ENCODE data around the gene LCN9. TPM values are rescaled to one million over a fixed set of nuclear protein-coding genes. Genes with fewer than 3 reads are reported as not detected.

Gene LCN9
- total RNA-seq, 1 donor from 2014 or later = not detected

DNA sequence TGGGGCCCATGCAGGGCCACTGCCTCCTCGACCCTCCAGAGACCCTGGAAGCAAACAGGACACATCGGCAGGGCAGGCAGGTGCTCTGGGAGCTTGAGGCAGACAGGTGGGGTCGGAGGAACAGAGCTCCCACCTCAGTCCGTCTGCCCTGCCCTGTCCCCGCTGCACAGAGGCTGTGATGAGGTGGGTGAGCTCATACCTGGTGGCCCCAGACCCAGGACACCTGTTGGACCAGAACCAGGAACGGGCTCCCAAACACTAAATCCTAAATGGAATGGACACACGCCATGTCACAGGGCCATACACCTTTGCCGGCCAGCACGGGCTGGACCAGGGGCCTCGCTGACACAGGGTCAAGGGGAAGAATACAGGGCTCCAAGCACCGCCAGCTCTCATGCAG is 30.7 kb downstream of the LCN9 start:
- no peak for DNase-seq (ENCODE audit: low read depth)
- TF ChIP-seq, protein P1, sequence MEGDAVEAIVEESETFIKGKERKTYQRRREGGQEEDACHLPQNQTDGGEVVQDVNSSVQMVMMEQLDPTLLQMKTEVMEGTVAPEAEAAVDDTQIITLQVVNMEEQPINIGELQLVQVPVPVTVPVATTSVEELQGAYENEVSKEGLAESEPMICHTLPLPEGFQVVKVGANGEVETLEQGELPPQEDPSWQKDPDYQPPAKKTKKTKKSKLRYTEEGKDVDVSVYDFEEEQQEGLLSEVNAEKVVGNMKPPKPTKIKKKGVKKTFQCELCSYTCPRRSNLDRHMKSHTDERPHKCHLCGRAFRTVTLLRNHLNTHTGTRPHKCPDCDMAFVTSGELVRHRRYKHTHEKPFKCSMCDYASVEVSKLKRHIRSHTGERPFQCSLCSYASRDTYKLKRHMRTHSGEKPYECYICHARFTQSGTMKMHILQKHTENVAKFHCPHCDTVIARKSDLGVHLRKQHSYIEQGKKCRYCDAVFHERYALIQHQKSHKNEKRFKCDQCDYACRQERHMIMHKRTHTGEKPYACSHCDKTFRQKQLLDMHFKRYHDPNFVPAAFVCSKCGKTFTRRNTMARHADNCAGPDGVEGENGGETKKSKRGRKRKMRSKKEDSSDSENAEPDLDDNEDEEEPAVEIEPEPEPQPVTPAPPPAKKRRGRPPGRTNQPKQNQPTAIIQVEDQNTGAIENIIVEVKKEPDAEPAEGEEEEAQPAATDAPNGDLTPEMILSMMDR (conservative IDR thresholded peaks at IDR 0.05; ENCODE audit: low read depth, low read length) = no peak
- H3K4me3 ChIP-seq (ENCODE audit: low read depth, low read length) = no peak overlapping the region

DNA sequence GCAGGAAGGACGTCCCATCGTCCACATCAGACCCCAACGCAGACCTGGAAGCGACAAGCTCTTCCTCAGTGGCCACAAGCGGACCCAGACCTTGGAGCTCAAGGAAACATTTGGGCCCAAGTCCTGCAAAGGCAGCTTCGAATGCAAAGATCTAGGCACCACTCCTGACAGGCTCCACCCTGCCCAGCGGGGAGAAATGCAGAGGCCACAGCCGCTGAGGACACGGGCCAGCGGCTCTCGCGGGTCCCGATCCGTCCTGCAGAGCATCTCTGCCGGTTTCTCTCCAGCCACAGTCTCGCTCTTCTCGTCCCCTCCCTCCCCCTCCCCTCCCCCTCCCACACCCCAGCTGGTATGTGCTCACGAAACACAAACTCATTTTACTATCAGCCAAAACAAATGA is 31.3 kb downstream of the LCN9 start:
- no peak for DNase-seq (ENCODE audit: low read depth)
- TF ChIP-seq, protein P1 (conservative IDR thresholded peaks at IDR 0.05; ENCODE audit: low read depth, low read length) = no peak
- H3K4me3 ChIP-seq (ENCODE audit: low read depth, low read length) = no peak overlapping the region

- TF ChIP-seq, protein P1 (conservative IDR thresholded peaks at IDR 0.05; ENCODE audit: low read depth, low read length) = no peak
- no peak overlapping the region for H3K4me3 ChIP-seq (ENCODE audit: low read depth, low read length)
- DNase-seq (ENCODE audit: low read depth) = no peak
Measured at GRCh38 chr9:135695036-135695435, 31.9 kb downstream of the LCN9 start.

DNA sequence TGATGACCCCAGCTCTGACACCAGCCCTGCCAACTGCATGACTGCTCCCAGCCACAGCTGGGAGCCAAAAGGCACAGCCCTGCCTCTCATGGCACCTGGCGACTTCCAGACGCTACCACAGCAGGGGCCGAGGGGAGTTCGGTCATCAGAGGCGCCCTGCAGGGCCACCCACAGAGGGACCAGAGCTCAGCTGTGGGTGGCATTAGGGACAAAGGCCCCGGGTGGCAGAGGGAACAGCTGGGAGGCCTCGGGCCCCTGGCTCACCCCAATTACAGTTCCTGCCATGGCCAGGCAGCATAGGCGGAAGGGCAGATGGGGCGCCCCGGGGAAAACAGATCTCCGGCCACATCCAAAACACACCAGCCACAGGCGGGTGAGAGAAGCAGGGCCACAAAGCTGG is 32.5 kb downstream of the LCN9 start:
- TF ChIP-seq, protein P1 (conservative IDR thresholded peaks at IDR 0.05; ENCODE audit: low read depth, low read length) = no peak
- H3K4me3 ChIP-seq (ENCODE audit: low read depth, low read length) = no peak overlapping the region
- DNase-seq (ENCODE audit: low read depth) = no peak

- TF ChIP-seq, protein P1 (conservative IDR thresholded peaks at IDR 0.05; ENCODE audit: low read depth, low read length) = no peak
- no peak for DNase-seq (ENCODE audit: low read depth)
- H3K4me3 ChIP-seq (ENCODE audit: low read depth, low read length) = no peak overlapping the region
Measured at GRCh38 chr9:135696446-135696845, 33.3 kb downstream of the LCN9 start.

DNA sequence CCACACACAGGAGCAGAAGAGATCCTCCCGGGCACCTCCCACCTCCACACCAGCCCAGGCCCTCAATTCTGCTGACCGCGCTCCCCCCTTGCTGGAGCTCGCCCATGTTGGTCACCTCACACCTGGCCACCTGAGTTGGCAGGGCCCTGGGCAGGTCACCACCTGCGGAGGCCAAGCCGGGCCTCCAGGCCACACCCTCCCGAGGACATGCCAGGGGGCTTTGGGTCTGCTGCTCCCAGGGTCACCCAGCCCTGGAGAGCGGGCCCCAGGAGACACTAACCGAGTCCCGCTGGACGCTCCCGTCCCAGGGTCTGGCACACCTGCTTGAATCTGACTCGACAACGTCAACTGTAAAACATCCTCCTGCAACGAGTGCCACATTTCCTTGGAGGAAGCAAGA is 34.1 kb downstream of the LCN9 start:
- TF ChIP-seq, protein P1 (conservative IDR thresholded peaks at IDR 0.05; ENCODE audit: low read depth, low read length) = no peak
- H3K4me3 ChIP-seq (ENCODE audit: low read depth, low read length) = no peak overlapping the region
- DNase-seq (ENCODE audit: low read depth) = no peak

DNA sequence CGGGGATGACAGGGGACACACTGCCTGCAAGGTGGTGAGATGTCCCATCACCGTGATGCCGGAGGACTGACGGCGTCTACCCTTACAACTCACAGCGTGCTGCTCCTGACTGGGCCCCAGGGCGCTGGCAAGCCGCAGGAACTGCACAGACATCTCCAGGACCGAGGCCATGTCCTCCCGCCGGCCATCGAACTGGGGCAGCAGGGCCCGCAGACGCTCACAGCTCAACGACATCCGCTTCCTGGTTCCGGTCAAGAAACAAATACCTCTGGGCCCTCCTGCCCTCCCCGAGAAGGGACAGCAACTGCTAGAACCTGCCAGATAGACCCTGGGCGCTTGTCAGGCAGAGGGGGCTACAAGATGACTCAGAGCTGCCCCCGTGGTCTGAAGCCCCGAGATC is 35.1 kb downstream of the LCN9 start:
- no peak for DNase-seq (ENCODE audit: low read depth)
- TF ChIP-seq, protein P1 (conservative IDR thresholded peaks at IDR 0.05; ENCODE audit: low read depth, low read length) = no peak
- no peak overlapping the region for H3K4me3 ChIP-seq (ENCODE audit: low read depth, low read length)
